Vagina (tissue), 2 donors: Measurements from ENCODE around the gene ZRANB3.

Source experiments
- CTCF ChIP-seq, 3 experiments: fragments of 450-650 bp in 2 of 3; fragments of 200-600 bp in 1 of 3; sonication (generic) in 1 of 3; IDR thresholded peaks; one replicate each; pipeline ENCODE4 v1.5.1; 2017 to 2019; ENCODE audit warnings: antibody characterized with exemption in 3 of 3, mild to moderate bottlenecking in 2 of 3, moderate library complexity in 2 of 3
- POLR2A ChIP-seq, 2 donors: fragments of 450-650 bp; IDR thresholded peaks; one replicate each; pipeline ENCODE4 v1.6.1; 2017; ENCODE audit warnings: antibody characterized with exemption in 2 of 2, mild to moderate bottlenecking in 2 of 2, moderate library complexity in 2 of 2
- POLR2AphosphoS5 ChIP-seq, 2 donors: sonication (generic); formaldehyde crosslinking; IDR thresholded peaks; one replicate each; pipeline ENCODE4 v1.9.0; 2017; ENCODE audit warnings: antibody characterized with exemption in 2 of 2, mild to moderate bottlenecking in 2 of 2, low read depth in 1 of 2; ENCODE audit not compliant: insufficient read depth in 1 of 2

GRCh38 chr2:135203944-135204343 lies 327.1 kb downstream of the ZRANB3 start:
- no peak for TF ChIP-seq POLR2AphosphoS5 (IDR thresholded peaks at IDR 0.05; ENCODE audit: insufficient read depth in 1 of 2, low read depth in 1 of 2)
- no peak for TF ChIP-seq CTCF (IDR thresholded peaks at IDR 0.05)
- no peak for TF ChIP-seq POLR2A (IDR thresholded peaks at IDR 0.05)
